Measurements from ENCODE around the gene GALM.
"Not testable (repeated sequence)": the region's sequence is repeated elsewhere in the genome, so short reads cannot be mapped to it uniquely, and the experiment has no call there.

GALM gene

GRCh38 chr2:38682620-38683019, 16.7 kb downstream of the GALM start:
- DNase-seq, result not testable (repeated sequence)

GRCh38 chr2:38683766-38684165, 17.9 kb downstream of the GALM start:
- DNase-seq, result no peak

DNA sequence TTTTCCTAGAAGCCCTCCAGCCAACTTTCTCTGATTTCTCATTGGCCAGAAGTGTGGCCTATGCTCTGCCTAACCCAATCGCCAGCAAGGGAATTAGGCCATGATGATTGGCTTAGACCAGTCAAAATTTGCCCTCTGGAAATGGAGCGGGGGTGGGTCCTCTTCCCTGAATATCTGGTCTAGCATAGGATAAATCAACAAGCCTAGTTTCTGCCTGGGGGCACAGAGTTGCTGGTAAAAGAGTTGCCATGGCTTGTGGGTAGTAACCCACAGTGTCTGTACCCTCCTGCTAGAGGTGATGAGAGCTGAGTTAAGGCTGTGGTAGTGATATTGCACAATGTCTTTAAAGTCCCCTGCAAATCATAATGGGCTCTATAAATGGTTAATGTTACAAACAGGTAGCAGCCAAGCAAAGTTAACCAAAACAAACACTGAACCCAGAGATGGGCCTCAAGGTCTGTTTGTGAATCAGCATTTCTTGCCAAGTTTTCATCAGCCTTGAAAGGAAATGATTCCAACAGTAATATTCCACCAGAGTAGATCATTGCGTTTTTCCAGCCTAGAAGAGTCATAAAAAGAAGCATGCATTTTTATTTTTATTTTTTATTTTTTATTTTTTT, 19.3 kb downstream of the GALM start:
- DNase-seq, result no peak

DNA sequence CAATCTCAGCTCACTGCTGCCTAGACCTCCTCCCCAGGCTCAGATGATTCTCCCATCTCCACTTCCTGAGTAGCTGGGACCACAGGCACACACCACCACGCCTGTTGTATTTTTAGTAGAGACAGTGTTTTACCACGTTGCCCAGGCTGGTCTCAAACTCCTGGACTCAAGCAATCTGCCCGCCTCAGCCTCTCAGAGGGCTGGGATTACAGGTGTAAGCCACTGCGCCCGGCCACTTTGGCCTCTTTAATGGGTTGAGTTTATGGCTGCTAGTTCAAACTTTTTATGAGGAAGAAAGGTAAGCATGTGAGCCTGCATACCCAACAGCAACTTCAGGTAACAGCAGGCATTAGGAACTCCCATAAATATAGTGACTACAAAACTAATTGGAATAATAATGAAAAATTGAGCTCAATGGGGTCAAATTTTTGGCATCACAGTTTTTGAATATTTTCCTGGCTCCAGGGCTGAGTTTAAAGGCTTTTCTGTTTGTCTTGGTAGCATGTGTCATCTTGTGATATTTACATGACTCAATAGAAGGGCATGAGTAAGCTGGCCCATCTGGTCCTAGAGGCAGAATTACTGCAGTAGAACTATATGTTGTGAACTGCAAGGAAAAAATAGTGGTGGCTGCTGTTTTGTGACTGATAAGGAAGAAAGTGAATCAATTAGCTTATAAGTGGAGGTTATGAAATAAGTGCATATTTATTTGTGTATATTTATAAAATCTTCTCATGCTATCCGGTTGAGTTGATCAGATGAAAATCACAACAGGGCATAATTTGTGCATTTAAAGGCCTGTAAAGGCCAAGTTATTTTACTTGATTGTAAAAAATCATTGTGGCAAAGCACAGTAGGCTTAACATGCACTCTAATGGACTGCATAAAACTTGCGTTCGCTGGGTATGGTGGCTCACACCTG, 24.8 kb downstream of the GALM start:
- no peak for DNase-seq

GRCh38 chr2:38691994-38692393, 26.1 kb downstream of the GALM start:
- no peak for DNase-seq

DNA sequence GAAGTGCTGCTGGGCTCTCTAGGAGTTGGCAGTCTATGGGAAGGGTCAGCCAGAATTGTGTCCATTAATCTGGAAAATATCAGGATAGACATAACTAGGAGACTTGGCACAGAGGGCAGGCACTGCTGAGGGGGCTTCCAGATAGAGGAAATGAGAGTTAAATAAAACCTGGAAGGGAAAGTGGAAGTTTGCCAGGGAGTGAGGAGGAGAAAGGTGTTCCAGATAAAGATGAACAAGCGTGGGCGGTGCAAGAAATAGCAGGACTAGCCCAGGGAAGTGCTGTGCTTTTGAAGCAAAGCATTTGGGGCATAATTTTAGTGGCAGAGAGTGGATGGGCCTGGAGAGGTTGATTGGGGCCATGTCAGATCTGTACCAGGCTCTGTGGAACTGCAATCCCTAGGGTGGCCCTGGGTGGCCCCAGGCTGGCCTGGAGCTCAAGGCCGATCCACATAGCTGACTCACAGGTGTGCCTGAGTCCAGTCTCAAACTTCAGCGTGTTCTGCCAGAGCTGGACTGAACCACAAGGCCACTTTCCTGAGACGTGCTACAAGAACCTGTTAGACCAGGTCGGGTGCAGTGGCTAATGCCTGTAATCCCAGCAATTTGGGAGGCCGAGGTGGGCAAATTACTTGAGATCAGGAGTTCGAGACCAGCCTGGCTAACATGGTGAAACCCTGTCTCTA, 26.9 kb downstream of the GALM start:
- no peak for DNase-seq

GRCh38 chr2:38697116-38697840, 31.4 kb downstream of the GALM start:
- DNase-seq, result no peak

DNA sequence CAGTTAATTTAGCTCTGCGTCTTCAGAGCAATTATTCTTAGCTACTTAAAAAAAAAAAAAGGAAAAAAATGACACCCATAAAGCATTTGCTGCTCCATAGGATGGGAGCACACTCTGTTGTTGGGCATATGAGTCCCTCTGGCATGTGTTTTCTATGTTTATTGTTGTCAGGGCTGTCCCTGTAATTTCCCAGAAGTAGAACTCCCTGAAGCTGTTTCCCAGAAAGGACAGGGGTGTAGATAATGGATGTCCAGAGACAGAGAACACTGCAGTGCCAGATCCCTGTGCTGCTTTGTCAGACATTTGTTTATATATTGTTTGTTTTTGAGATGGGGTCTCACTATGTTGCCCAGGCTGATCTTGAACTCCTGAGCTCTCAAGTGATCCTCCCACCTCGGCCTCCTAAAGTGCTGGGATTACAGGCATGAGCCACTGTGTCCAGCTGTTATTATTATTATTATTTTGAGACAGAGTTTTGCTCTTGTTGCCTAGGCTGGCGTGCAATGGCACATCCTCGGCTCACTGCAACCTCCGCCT, 32.6 kb downstream of the GALM start:
- DNase-seq, result no peak

DNA sequence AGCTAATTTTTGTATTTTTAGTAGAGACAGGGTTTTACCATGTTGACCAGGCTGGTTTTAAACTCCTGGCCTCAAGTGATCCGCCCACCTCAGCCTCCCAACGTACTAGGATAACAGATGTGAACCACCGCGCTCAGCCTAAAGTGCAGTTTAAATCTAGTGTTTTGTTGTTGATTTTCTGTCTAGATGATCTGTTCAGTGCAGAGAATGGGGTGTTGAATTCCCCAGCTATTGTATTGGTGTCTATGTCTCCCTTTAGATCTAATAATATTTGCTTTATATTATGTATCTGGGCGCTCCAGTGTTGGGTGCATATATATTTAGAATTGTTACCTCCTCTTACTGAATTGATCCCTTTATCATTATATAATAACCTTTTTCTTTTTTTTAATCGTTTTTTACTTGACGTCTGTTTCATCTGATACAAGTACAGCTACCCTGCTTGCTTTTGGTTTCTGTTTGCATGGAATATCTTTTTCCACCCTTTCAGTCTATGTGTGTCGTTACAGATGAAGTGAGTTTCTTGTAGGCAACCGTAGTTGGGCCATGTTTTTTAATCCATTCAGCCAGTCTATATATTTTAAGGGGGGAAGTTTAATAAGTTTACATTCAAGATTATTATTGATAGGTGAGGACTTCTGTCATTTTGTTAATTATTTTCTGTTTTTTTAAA, 34.3 kb downstream of the GALM start:
- DNase-seq, result no peak

DNA sequence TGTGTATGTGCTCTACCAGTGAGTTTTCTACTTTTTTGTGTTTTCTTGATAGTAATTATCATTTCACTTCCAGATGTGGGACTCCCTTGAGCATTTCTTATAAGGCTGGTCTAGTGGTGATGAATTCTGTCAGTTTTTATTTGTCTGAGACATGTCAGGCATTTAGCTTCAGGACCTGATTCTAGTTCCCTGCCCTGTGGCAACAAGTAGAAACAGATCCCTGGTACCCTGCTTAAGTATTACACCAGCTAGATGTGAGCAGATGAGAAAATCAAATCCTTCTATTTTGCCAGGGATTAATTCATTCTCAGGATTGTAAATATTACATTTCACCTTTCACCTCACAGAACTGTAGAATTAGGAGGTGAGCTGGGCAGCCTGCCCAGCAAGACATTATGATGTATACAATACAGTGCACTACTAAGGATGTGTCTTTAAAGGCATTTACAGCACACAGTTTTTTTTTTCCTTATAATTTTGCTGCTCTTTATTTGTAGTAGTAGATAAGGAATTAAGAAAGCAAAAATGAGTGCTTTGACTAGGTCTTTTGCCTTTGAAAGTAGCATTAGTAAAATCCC, 35.1 kb downstream of the GALM start:
- DNase-seq, result no peak

GRCh38 chr2:38701542-38701941, 35.6 kb downstream of the GALM start:
- DNase-seq, result no peak

DNA sequence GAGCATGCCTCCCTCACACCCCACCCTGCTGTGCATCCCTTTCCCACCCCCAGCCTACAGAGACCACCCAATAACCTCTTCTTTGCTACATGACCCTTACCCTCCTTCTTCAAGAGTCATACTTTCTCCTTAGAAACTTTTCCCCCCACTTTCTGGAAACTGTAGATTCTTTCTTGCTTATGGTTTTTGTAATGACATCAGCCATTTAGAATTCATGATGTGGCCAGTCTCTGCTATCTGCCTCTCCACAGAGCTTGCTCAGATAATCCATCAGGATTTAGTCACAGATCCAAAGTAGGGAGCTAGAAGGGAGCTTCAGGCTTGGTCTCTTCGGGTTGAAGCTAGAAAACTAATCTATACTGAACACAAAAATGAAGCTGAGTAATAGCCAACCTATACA, 36.5 kb downstream of the GALM start:
- no peak for DNase-seq

GRCh38 chr2:38703336-38703735, 37.4 kb downstream of the GALM start:
- DNase-seq, result not testable (repeated sequence)

DNA sequence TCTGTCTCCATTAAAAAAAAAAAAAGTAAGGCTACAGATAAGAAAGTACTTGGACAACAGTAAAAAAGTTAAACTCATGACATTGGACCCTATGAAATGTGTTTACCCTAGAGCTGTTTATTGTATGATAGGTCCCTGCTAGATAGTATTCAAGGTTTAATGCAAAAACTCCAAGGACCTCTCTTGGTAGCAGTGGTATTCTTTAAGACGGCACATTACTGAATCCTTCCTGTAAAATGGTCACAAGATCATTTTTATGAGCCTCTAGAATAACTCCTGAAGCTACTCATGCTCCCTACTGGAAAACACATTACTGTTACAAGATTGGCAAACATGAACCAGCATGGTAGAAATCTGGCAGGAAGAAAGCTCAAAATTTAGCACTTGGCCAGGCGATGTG, 38.8 kb downstream of the GALM start:
- no peak for DNase-seq

- DNase-seq, result no peak
Measured at GRCh38 chr2:38706846-38707345, 41.0 kb downstream of the GALM start.

GRCh38 chr2:38708491-38708890, 42.6 kb downstream of the GALM start:
- DNase-seq, result not testable (repeated sequence)

GRCh38 chr2:38708900-38709566, 43.1 kb downstream of the GALM start:
- no peak for DNase-seq

GRCh38 chr2:38709567-38710194, 43.8 kb downstream of the GALM start:
- no peak for DNase-seq

DNA sequence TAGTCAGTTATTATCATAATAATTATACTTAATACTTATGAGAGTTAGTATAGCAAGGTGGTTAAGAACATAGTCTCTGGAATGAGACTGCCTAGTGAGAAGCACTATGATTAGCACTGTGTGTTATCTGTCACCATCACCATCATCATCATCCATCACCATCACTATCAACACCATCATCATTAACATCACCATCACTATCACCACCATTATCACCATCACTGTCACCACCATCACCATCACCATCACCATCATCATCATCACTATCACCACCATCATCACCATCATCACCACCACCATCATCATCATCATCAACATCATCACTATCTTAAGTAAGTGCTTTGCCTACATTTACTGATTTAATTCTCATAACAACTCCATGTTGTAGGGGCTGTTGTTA, 45.6 kb downstream of the GALM start:
- no peak for DNase-seq

DNA sequence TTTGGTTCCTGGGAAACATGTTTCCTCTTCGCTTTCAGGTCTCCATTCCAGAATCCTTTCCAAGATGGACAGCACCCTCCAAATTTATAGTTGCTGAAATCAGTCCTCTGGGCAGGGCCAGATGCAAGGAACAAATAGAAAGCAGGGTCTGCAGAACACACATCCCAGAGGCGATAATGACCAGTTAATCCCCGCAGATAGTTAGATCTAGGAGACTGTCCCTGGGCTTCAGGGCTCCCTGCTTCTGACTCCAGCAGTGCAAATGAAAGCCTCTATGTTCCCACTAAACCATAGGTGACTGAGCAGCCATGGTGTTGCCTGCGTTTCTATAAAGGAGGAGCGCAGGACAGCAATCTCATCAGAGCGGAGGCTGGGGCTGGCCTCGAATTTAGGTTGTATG, 46.5 kb downstream of the GALM start:
- no peak for DNase-seq

DNA sequence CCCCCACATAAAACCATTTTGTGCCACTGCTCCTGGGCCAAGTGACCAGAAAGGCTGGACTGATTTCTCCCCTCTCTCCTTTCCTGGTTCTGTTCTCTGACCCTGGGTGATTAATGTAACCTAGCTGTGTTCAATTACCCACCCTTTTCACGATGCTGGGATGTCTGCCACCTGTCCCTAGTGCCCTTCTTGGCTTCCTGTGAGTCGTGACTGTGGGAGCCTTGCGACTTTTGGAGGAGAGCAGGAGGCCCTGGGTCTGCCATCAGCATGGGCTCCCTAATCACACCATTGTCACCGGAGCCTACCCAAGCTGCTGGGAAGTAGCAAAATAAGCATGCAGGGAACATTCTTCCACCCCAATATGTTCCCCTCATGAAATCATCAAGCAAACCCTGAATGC, 47.0 kb downstream of the GALM start:
- no peak for DNase-seq
